ENCODE results near the gene TLE1.

DNA sequence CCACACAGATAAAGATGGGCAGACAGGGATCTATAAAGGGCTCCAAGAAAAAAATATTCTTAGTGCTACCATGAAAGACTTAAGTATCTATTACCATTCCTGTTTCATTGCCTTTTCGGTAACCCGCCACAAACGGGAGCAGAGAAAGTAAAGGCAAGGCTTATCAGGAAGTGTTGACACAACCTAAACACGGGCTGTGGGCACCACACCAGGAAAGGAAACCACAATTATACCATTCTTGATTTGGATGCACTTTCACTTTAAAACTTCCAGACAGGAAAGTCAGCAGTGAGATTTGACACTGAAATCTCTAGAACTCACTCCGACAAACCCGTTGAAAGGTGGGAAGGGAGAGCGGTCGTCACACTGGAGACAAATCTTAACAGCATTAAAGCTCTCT lies 6.5 kb downstream of the TLE1 start:
- TF ChIP-seq, protein P1, sequence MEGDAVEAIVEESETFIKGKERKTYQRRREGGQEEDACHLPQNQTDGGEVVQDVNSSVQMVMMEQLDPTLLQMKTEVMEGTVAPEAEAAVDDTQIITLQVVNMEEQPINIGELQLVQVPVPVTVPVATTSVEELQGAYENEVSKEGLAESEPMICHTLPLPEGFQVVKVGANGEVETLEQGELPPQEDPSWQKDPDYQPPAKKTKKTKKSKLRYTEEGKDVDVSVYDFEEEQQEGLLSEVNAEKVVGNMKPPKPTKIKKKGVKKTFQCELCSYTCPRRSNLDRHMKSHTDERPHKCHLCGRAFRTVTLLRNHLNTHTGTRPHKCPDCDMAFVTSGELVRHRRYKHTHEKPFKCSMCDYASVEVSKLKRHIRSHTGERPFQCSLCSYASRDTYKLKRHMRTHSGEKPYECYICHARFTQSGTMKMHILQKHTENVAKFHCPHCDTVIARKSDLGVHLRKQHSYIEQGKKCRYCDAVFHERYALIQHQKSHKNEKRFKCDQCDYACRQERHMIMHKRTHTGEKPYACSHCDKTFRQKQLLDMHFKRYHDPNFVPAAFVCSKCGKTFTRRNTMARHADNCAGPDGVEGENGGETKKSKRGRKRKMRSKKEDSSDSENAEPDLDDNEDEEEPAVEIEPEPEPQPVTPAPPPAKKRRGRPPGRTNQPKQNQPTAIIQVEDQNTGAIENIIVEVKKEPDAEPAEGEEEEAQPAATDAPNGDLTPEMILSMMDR (IDR thresholded peaks at IDR 0.05): no peak
- TF ChIP-seq POLR2AphosphoS5 (IDR thresholded peaks at IDR 0.05) (no peak), EP300 (IDR thresholded peaks at IDR 0.05) (no peak), POLR2A (IDR thresholded peaks at IDR 0.05; ENCODE audit: low read depth) (no peak)
